Posterior vena cava (tissue), 2 donors: ENCODE measurements around the gene EHD1. TPM values are rescaled to one million over a fixed set of nuclear protein-coding genes. Genes with fewer than 3 reads are reported as not detected.

ENCODE experiments used
- DNase-seq: peaks from one replicate; pipeline ENCODE4 v3.0.0-alpha.2; 2020; ENCODE audit warnings: low spot score
- intact Hi-C, 2 donors: fragments of 100-400 bp; cut with DNase I; formaldehyde crosslinking; loops; one replicate each; pipeline versions ENCODE4 v1.14.1 to v1.14.2; 2022 to 2023
- long read RNA-seq, 2 donors: library from polyadenylated mRNA; unstranded; transcript quantifications; one replicate each; pipeline ENCODE4 v2.0.0, GENCODE V29; 2020 to 2021
- total RNA-seq, 2 donors: library from RNA; stranded (reverse); fragmentation: NEBNext Ultra II Directional; extraction: Animal tissue kit (Norgen Biotek cat#: 25700); gene quantifications; one replicate each; pipeline ENCODE4 v1.2.1, GENCODE V29; 2021
- donor health status: DM: yes; HTN: yes; CAD: no.
- donor health status: DM: yes; HTN: yes; CAD: no.

EHD1 gene
- total RNA-seq = 100 to 1,000 TPM; 135 to 164 TPM
- long read RNA-seq, donor 1, full-length matches to known transcripts = 14 of 51 reads
- long read RNA-seq, donor 1, partial matches to known transcripts = 8 of 51 reads
- long read RNA-seq, donor 1, other reads (novel, unspliced or antisense) = 29 of 51 reads
- long read RNA-seq, donor 2, full-length matches to known transcripts = 79 of 164 reads
- long read RNA-seq, donor 2, partial matches to known transcripts = 15 of 164 reads
- long read RNA-seq, donor 2, other reads (novel, unspliced or antisense) = 70 of 164 reads

- DNase-seq = peak; percentile 99
- intact Hi-C loops = no loop called here
These were observed at the start of gene EHD1 for GRCh38 chr11:64878494-64879243. EHD1 (minus strand) TSS chr11:64878621; CDS start chr11:64878464, 157 bp downstream.

- intact Hi-C loops = no loop called here
- no peak for DNase-seq
These were observed 48.3 kb upstream of the EHD1 start for GRCh38 chr11:64926689-64927088.

GRCh38 chr11:64925536-64926436 is 47.4 kb upstream of the EHD1 start:
- intact Hi-C loops = no loop called here
- no peak for DNase-seq

GRCh38 chr11:64924910-64925284 is 46.5 kb upstream of the EHD1 start:
- DNase-seq = no peak
- intact Hi-C loops = no loop called here

- peak; percentile 97 for DNase-seq
- intact Hi-C loops = no loop called here
These were observed 45.8 kb upstream of the EHD1 start, which contains the start of gene PPP2R5B for GRCh38 chr11:64923944-64924909. PPP2R5B (plus strand) TSS chr11:64924689; CDS start chr11:64925735, 1,046 bp downstream.

GRCh38 chr11:64923151-64923661 is 44.8 kb upstream of the EHD1 start:
- DNase-seq = no peak
- intact Hi-C loops = no loop called here

GRCh38 chr11:64921384-64921783 is 43.0 kb upstream of the EHD1 start:
- no peak for DNase-seq
- intact Hi-C loops = no loop called here

GRCh38 chr11:64920124-64920523 is 41.7 kb upstream of the EHD1 start:
- intact Hi-C loops = no loop called here
- no peak for DNase-seq

- intact Hi-C loops = no loop called here
- DNase-seq = no peak
These were observed 41.2 kb upstream of the EHD1 start for GRCh38 chr11:64919627-64920026.

- no peak for DNase-seq
- intact Hi-C loops = no loop called here
These were observed 39.6 kb upstream of the EHD1 start for GRCh38 chr11:64918017-64918416.

- no peak for DNase-seq
- intact Hi-C loops = no loop called here
These were observed 39.2 kb upstream of the EHD1 start for GRCh38 chr11:64917663-64917995.

GRCh38 chr11:64916775-64917662 is 38.6 kb upstream of the EHD1 start, which contains the start of gene ATG2A:
ATG2A (minus strand) TSS chr11:64917209; CDS start chr11:64917135, 74 bp downstream.
- peak; percentile 100 for DNase-seq
- intact Hi-C loops = no loop called here

GRCh38 chr11:64916040-64916774 is 37.8 kb upstream of the EHD1 start:
- peak; percentile 84 for DNase-seq
- intact Hi-C loops = no loop called here

GRCh38 chr11:64915376-64915887 is 37.0 kb upstream of the EHD1 start:
- no peak for DNase-seq
- intact Hi-C loops = no loop called here

GRCh38 chr11:64914123-64914522 is 35.7 kb upstream of the EHD1 start:
- intact Hi-C loops = no loop called here
- DNase-seq = no peak

GRCh38 chr11:64913171-64913727 is 34.8 kb upstream of the EHD1 start:
- DNase-seq = no peak
- intact Hi-C loops = no loop called here
